ENCODE data around the gene ZFP92. TPM values are rescaled to one million over a fixed set of nuclear protein-coding genes. Genes with fewer than 3 reads are reported as not detected.
"Not testable (repeated sequence)": the region's sequence is repeated elsewhere in the genome, so short reads cannot be mapped to it uniquely, and the experiment has no call there.

Gene ZFP92
- polyA plus RNA-seq, 1 donor from 2014 or later, result not detected

- H3K9me3 ChIP-seq (ENCODE audit: low read length), result no peaks in the 10 kb centered on the region
- TF ChIP-seq MXI1 (conservative IDR thresholded peaks at IDR 0.05; ENCODE audit: poor library complexity, severe bottlenecking), result no peak
- no peak for TF ChIP-seq TAF1 (IDR thresholded peaks at IDR 0.05; ENCODE audit: low read depth)
- no peak for TF ChIP-seq SMC3 (conservative IDR thresholded peaks at IDR 0.05; ENCODE audit: poor library complexity)
- TF ChIP-seq RAD21 (conservative IDR thresholded peaks at IDR 0.05), result no peak
- TF ChIP-seq CTCF (IDR thresholded peaks at IDR 0.05; ENCODE audit: poor library complexity, severe bottlenecking), result no peak
- no peak for TF ChIP-seq EP300 (conservative IDR thresholded peaks at IDR 0.05; ENCODE audit: poor library complexity, severe bottlenecking)
- TF ChIP-seq POLR2AphosphoS5 (IDR thresholded peaks at IDR 0.05), result no peak
- no peak for TF ChIP-seq EZH2 (IDR thresholded peaks at IDR 0.05; ENCODE audit: borderline replicate concordance, insufficient read depth, low read length, poor library complexity, severe bottlenecking)
- TF ChIP-seq REST (IDR thresholded peaks at IDR 0.05; ENCODE audit: borderline replicate concordance), result no peak
Observed at GRCh38 chrX:153388722-153389459, 22.4 kb upstream of the ZFP92 start.

GRCh38 chrX:153389460-153389768 lies 21.9 kb upstream of the ZFP92 start:
- H3F3A ChIP-seq (ENCODE audit: insufficient read depth, low read length, poor library complexity, severe bottlenecking); H4K20me1 ChIP-seq (ENCODE audit: insufficient read depth); H3K4me3 ChIP-seq (ENCODE audit: low read length); H3K4me2 ChIP-seq (ENCODE audit: low read length); H2AFZ ChIP-seq (ENCODE audit: low read depth, low read length); H3K9me2 ChIP-seq (ENCODE audit: insufficient read depth, low read length); H3K9me3 ChIP-seq (ENCODE audit: low read length); H3K27ac ChIP-seq (ENCODE audit: low read length); H3K79me2 ChIP-seq (replicated peaks; ENCODE audit: insufficient read depth, low read length); H3K9ac ChIP-seq (ENCODE audit: low read length); H3K36me3 ChIP-seq (ENCODE audit: insufficient read depth, low read length); H3K27me3 ChIP-seq (ENCODE audit: insufficient read depth, low read depth, low read length): not testable (repeated sequence)

More at GRCh38 chrX:153388722-153389459, 22.4 kb upstream of the ZFP92 start:
- Histone ChIP-seq H4K20me1 (ENCODE audit: insufficient read depth) (no peaks in the 10 kb centered on the region), H3K79me2 (replicated peaks; ENCODE audit: insufficient read depth, low read length) (no peaks in the 10 kb centered on the region), H3F3A (ENCODE audit: insufficient read depth, low read length, poor library complexity, severe bottlenecking) (no peaks in the 10 kb centered on the region), H3K36me3 (ENCODE audit: insufficient read depth, low read length) (no peaks in the 10 kb centered on the region), H3K9ac (ENCODE audit: low read length) (no peak overlapping the region), H3K27me3 (ENCODE audit: insufficient read depth, low read depth, low read length) (no peaks in the 10 kb centered on the region), H3K4me3 (ENCODE audit: low read length) (no peak overlapping the region), H3K4me2 (ENCODE audit: low read length) (no peak overlapping the region), H3K9me2 (ENCODE audit: insufficient read depth, low read length) (no peaks in the 10 kb centered on the region), H3K27ac (ENCODE audit: low read length) (no peak overlapping the region), H2AFZ (ENCODE audit: low read depth, low read length) (no peak overlapping the region)

Measured in neural cell (in vitro differentiated cells).